Activated naive CD4-positive, alpha-beta T cell treated with anti-CD3 and anti-CD28 coated beads, Interleukin-2, amount 10 ng/mL, durations not matched to agents 7 days and 5 days (primary cell): Measurements from ENCODE around the gene VCL.

ENCODE experiments used
- CTCF ChIA-PET: fragments of 350-600 bp; sonication (Branson Sonifier 250); formaldehyde crosslinking; loops from one replicate; lab custom pipeline; 2021; ENCODE audit warnings: antibody characterized with exemption; lab: Charles Lee
- DNase-seq: peaks from one replicate; pipeline ENCODE4 v3.0.0-alpha.2; 2020
- H3K27ac Mint-ChIP-seq: one replicate; pipeline ENCODE4 v1.8.0; 2021; ENCODE audit warnings: mild to moderate bottlenecking, moderate library complexity, mixed read lengths
- H3K27me3 Mint-ChIP-seq: one replicate; pipeline ENCODE4 v1.8.0; 2021; ENCODE audit warnings: mild to moderate bottlenecking, mixed read lengths
- H3K36me3 Mint-ChIP-seq: one replicate; pipeline ENCODE4 v1.8.0; 2021; ENCODE audit warnings: mixed read lengths
- H3K4me1 Mint-ChIP-seq: one replicate; pipeline ENCODE4 v1.8.0; 2021; ENCODE audit warnings: mixed read lengths
- H3K4me3 Mint-ChIP-seq: one replicate; pipeline ENCODE4 v1.8.0; 2021; ENCODE audit warnings: mild to moderate bottlenecking, moderate library complexity, mixed read lengths
- H3K9me3 Mint-ChIP-seq: one replicate; pipeline ENCODE4 v1.8.0; 2021; ENCODE audit warnings: mixed read lengths

Gene VCL

GRCh38 chr10:73965890-73966768 is 31.8 kb upstream of the VCL start:
- Mint-ChIP-seq H3K36me3 (no peaks in the 10 kb centered on the region), H3K27me3 (peaks cover 18% of the 10 kb centered on the region), H3K4me1 (no peaks in the 10 kb centered on the region), H3K9me3 (no peaks in the 10 kb centered on the region), H3K4me3 (no peak overlapping the region), H3K27ac (no peak overlapping the region)
- CTCF ChIA-PET: interaction anchor here (0.9 to 1.1 kb wide), 2 partner anchors 9 to 80 kb away, joined by 3 to 4 read pairs; no protein-coding TSS in a partner anchor
- DNase-seq: no peak

- Mint-ChIP-seq H3K27me3 (peaks cover 18% of the 10 kb centered on the region), H3K9me3 (no peaks in the 10 kb centered on the region), H3K36me3 (no peaks in the 10 kb centered on the region), H3K4me3 (no peak overlapping the region), H3K4me1 (no peaks in the 10 kb centered on the region), H3K27ac (no peak overlapping the region)
- CTCF ChIA-PET: interaction anchor here (1.1 kb wide), 1 partner anchor 10 kb away, joined by 4 read pairs; no protein-coding TSS in a partner anchor
- no peak for DNase-seq
These were observed 30.9 kb upstream of the VCL start for GRCh38 chr10:73967022-73967429.

- no peaks in the 10 kb centered on the region for H3K9me3 Mint-ChIP-seq
- H3K27ac Mint-ChIP-seq: no peak overlapping the region
- no peak for DNase-seq
- H3K36me3 Mint-ChIP-seq: no peaks in the 10 kb centered on the region
- H3K27me3 Mint-ChIP-seq: peaks cover 18% of the 10 kb centered on the region
- H3K4me3 Mint-ChIP-seq: no peak overlapping the region
- H3K4me1 Mint-ChIP-seq: no peaks in the 10 kb centered on the region
- CTCF ChIA-PET: interaction anchor here (1.2 to 1.5 kb wide), 2 partner anchors 9 to 27 kb away, joined by 3 to 4 read pairs; no protein-coding TSS in a partner anchor
These were observed 30.4 kb upstream of the VCL start for GRCh38 chr10:73967544-73967943.

GRCh38 chr10:73968098-73968521 is 29.8 kb upstream of the VCL start:
- CTCF ChIA-PET: interaction anchor here (1.2 to 1.5 kb wide), 2 partner anchors 9 to 27 kb away, joined by 3 to 4 read pairs; no protein-coding TSS in a partner anchor
- Mint-ChIP-seq H3K4me3 (no peak overlapping the region), H3K4me1 (no peaks in the 10 kb centered on the region), H3K9me3 (no peaks in the 10 kb centered on the region), H3K27ac (no peak overlapping the region), H3K27me3 (peaks cover 18% of the 10 kb centered on the region), H3K36me3 (no peaks in the 10 kb centered on the region)
- DNase-seq: no peak

GRCh38 chr10:73969224-73969841 is 28.6 kb upstream of the VCL start:
- H3K27ac Mint-ChIP-seq: no peak overlapping the region
- H3K4me3 Mint-ChIP-seq: no peak overlapping the region
- peaks cover 18% of the 10 kb centered on the region for H3K27me3 Mint-ChIP-seq
- CTCF ChIA-PET: interaction anchor here (1.2 to 1.5 kb wide), 2 partner anchors 11 to 66 kb away, joined by 3 to 4 read pairs; no protein-coding TSS in a partner anchor
- no peaks in the 10 kb centered on the region for H3K9me3 Mint-ChIP-seq
- no peak for DNase-seq
- no peaks in the 10 kb centered on the region for H3K36me3 Mint-ChIP-seq
- peaks cover 9% of the 10 kb centered on the region for H3K4me1 Mint-ChIP-seq

- CTCF ChIA-PET: no interaction called here
- H3K4me1 Mint-ChIP-seq: peaks cover 24% of the 10 kb centered on the region
- H3K9me3 Mint-ChIP-seq: peaks cover 3% of the 10 kb centered on the region
- no peak overlapping the region for H3K27ac Mint-ChIP-seq
- peaks cover 3% of the 10 kb centered on the region for H3K36me3 Mint-ChIP-seq
- no peak for DNase-seq
- peaks cover 17% of the 10 kb centered on the region for H3K27me3 Mint-ChIP-seq
- no peak overlapping the region for H3K4me3 Mint-ChIP-seq
These were observed 27.1 kb upstream of the VCL start for GRCh38 chr10:73970845-73971244.

- peaks cover 27% of the 10 kb centered on the region for H3K4me1 Mint-ChIP-seq
- peaks cover 3% of the 10 kb centered on the region for H3K9me3 Mint-ChIP-seq
- H3K27me3 Mint-ChIP-seq: peaks cover 14% of the 10 kb centered on the region
- no peak overlapping the region for H3K27ac Mint-ChIP-seq
- DNase-seq: no peak
- CTCF ChIA-PET: interaction anchor here (1.1 kb wide), 1 partner anchor 31 kb away, joined by 3 read pairs; no protein-coding TSS in a partner anchor
- H3K4me3 Mint-ChIP-seq: no peak overlapping the region
- peaks cover 4% of the 10 kb centered on the region for H3K36me3 Mint-ChIP-seq
These were observed 26.1 kb upstream of the VCL start for GRCh38 chr10:73971636-73972354.

- H3K4me1 Mint-ChIP-seq: peaks cover 27% of the 10 kb centered on the region
- DNase-seq: no peak
- H3K27ac Mint-ChIP-seq: no peak overlapping the region
- H3K36me3 Mint-ChIP-seq: peaks cover 4% of the 10 kb centered on the region
- peak overlapping the region; percentile 22 for H3K4me3 Mint-ChIP-seq
- H3K27me3 Mint-ChIP-seq: peaks cover 13% of the 10 kb centered on the region
- H3K9me3 Mint-ChIP-seq: peaks cover 3% of the 10 kb centered on the region
- CTCF ChIA-PET: interaction anchor here (0.7 to 1.6 kb wide), 2 partner anchors 17 to 18 kb away, joined by 3 to 5 read pairs; no protein-coding TSS in a partner anchor
These were observed 24.5 kb upstream of the VCL start for GRCh38 chr10:73973427-73973826.

- CTCF ChIA-PET: interaction anchor here (0.5 to 1.6 kb wide), 9 partner anchors 15 to 153 kb away, joined by 3 to 5 read pairs (median 3); no protein-coding TSS in a partner anchor
- Mint-ChIP-seq H3K4me1 (peaks cover 31% of the 10 kb centered on the region), H3K27me3 (peaks cover 19% of the 10 kb centered on the region), H3K27ac (peak overlapping the region; percentile 61), H3K9me3 (peaks cover 3% of the 10 kb centered on the region), H3K36me3 (peaks cover 4% of the 10 kb centered on the region), H3K4me3 (peak overlapping the region; percentile 14)
- no peak for DNase-seq
These were observed 23.5 kb upstream of the VCL start for GRCh38 chr10:73974309-73974946.

GRCh38 chr10:73975388-73975787 is 22.5 kb upstream of the VCL start:
- DNase-seq: no peak

GRCh38 chr10:73979141-73979808 is 18.6 kb upstream of the VCL start:
- peaks cover 3% of the 10 kb centered on the region for H3K9me3 Mint-ChIP-seq
- DNase-seq: no peak
- peaks cover 4% of the 10 kb centered on the region for H3K36me3 Mint-ChIP-seq
- peaks cover 34% of the 10 kb centered on the region for H3K4me1 Mint-ChIP-seq
- H3K4me3 Mint-ChIP-seq: no peak overlapping the region
- CTCF ChIA-PET: interaction anchor here (1.0 kb wide), 1 partner anchor 22 kb away, joined by 3 read pairs; no protein-coding TSS in a partner anchor
- no peak overlapping the region for H3K27ac Mint-ChIP-seq
- peaks cover 41% of the 10 kb centered on the region for H3K27me3 Mint-ChIP-seq

More at GRCh38 chr10:73975388-73975787, 22.5 kb upstream of the VCL start:
- Mint-ChIP-seq H3K27me3 (peaks cover 27% of the 10 kb centered on the region), H3K9me3 (peaks cover 3% of the 10 kb centered on the region), H3K4me1 (peaks cover 37% of the 10 kb centered on the region), H3K36me3 (peaks cover 4% of the 10 kb centered on the region), H3K4me3 (no peak overlapping the region), H3K27ac (peak overlapping the region; percentile 61)
- CTCF ChIA-PET: interaction anchor here (1.2 kb wide), 2 partner anchors 16 to 107 kb away, joined by 3 to 4 read pairs; no protein-coding TSS in a partner anchor

- CTCF ChIA-PET: interaction anchor here (1.0 kb wide), 1 partner anchor 23 kb away, joined by 3 read pairs; no protein-coding TSS in a partner anchor
- no peak overlapping the region for H3K27ac Mint-ChIP-seq
- no peak overlapping the region for H3K4me3 Mint-ChIP-seq
- H3K27me3 Mint-ChIP-seq: peaks cover 46% of the 10 kb centered on the region
- DNase-seq: no peak
- H3K4me1 Mint-ChIP-seq: peaks cover 27% of the 10 kb centered on the region
- H3K9me3 Mint-ChIP-seq: peaks cover 3% of the 10 kb centered on the region
- H3K36me3 Mint-ChIP-seq: peaks cover 4% of the 10 kb centered on the region
These were observed 18.0 kb upstream of the VCL start for GRCh38 chr10:73979809-73980433.
